HG02571 (cell line): ENCODE measurements around the gene LARGE1.

Experiments used
- ATAC-seq: cut with Tn5 transposase; IDR thresholded peaks from one replicate; pipeline ENCODE4 v1.9.1; 2021; ENCODE audit warnings: mild to moderate bottlenecking, moderate library complexity; ENCODE audit not compliant: unreplicated experiment

LARGE1 gene

GRCh38 chr22:33605221-33605620, 315.1 kb downstream of the LARGE1 start:
- ATAC-seq: no peak

GRCh38 chr22:33601062-33601461, 319.2 kb downstream of the LARGE1 start:
- no peak for ATAC-seq

GRCh38 chr22:33600595-33600994, 319.7 kb downstream of the LARGE1 start:
- no peak for ATAC-seq

DNA sequence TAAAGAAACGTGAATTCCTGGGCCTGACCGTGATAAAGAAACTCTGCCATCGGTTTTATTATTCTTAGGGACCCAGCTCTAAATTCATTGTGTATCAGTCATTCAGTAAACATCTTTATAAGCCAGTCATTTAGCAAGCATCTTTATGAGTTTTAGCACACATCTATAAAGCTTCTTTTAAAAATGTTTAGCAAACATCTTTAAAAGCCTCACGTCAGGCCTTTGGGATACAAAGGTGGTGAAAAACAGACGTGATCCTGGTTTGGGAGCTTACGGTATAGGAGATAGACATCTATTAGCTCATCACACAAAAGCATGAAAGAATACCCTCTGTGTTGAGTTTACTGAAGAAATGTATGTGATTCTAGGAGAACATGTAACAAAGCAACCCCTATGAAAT, 320.2 kb downstream of the LARGE1 start:
- ATAC-seq: no peak

GRCh38 chr22:33599596-33599995, 320.7 kb downstream of the LARGE1 start:
- ATAC-seq: no peak

DNA sequence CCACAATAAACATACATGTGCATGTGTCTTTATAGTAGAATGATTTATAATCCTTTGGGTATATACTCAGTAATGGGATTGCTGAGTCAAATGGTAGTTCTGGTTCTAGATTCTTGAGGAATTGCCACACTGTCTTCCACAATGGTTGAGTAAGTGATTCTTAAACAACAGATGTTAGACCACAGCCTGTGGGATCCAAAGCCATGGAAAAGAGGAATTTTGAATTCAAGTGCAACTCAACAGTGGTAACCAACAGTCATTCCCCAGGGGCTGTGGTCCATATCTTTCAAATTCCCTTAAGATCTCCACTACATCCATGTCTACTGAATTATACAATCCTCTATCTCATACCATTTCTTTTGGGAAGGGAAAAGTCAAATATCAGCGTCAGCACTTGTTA, 321.5 kb downstream of the LARGE1 start:
- ATAC-seq: no peak

GRCh38 chr22:33597274-33597985, 322.8 kb downstream of the LARGE1 start:
- ATAC-seq: no peak

GRCh38 chr22:33593818-33594217, 326.5 kb downstream of the LARGE1 start:
- no peak for ATAC-seq

DNA sequence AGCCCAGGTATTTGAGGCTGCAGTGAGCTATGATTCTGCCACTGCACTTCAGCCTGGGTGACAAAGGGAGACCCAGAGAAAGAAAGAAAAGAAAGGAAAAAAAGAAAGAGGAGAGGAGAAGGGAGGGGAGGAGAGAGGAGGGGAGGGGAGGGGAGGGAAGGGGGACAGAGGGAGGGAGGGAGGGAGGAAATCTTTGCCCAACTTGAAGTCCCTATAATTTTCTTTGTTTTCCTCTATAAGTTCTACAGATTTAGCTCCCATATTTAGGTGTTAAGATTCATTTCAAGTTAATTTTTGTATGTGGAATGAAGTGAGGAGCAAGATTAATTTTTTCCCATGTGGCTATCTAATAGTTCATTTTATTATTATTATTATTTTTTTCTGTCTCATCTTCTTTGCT, 328.3 kb downstream of the LARGE1 start:
- no peak for ATAC-seq

DNA sequence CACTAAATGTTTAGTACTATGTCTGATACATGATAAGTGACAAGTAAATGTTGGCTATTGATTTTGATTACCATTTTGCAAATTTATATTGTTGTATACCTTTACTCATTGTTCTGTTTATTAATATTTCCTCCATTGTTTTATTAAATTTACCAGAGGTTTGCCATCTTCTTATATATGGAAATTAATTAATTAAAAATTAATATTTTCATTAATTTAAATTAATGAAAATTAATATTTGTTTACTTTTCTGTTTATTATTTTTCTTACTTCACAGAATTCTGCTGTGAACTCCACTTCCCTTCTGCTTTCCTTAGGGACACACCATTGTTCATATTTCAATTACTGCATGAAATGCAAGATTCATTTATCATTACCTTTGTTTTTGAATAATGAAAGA, 331.0 kb downstream of the LARGE1 start:
- no peak for ATAC-seq

DNA sequence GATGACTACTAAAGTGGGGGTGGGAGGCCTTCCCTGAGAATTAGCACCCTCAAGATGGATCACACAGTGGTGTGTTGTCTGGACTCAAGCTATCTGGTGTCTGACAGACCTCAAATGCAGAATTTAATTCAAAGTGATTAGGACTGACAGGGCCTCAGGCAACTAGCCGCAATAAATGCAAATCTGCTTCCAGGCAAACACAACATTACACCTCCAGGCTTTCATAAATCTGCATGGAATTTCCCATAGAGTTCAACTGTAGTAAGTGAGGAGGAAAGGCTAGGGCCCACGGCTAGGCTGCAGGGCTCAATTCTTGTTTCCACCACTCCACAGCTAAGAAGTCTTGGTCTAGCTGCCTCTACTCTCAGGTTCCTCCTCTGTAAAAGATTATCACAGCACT, 331.4 kb downstream of the LARGE1 start:
- no peak for ATAC-seq

DNA sequence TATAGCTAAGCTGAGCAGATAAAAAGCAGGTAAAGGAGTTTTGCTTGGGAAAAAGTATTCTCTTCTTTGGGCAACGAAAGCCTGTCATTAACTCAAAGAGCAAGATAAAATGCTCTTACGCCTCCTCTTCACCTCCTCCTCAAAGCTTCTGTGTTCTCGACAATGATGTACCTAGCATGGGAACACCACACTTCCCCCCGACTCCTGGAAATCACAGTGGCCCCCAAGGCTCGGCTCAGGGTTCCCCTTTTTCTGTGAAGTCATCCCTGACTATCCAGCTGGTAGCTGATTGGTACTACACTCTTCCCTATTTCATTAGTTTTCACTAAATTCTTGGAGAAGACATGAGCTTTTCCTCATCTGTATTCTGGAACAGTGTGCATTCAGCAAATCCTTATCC, 336.1 kb downstream of the LARGE1 start:
- no peak for ATAC-seq

GRCh38 chr22:33582822-33583400, 337.4 kb downstream of the LARGE1 start:
- ATAC-seq: no peak

- no peak for ATAC-seq
Measured at GRCh38 chr22:33580310-33580709, 340.0 kb downstream of the LARGE1 start.

- ATAC-seq: no peak
Measured at GRCh38 chr22:33579448-33580093, 340.7 kb downstream of the LARGE1 start.

DNA sequence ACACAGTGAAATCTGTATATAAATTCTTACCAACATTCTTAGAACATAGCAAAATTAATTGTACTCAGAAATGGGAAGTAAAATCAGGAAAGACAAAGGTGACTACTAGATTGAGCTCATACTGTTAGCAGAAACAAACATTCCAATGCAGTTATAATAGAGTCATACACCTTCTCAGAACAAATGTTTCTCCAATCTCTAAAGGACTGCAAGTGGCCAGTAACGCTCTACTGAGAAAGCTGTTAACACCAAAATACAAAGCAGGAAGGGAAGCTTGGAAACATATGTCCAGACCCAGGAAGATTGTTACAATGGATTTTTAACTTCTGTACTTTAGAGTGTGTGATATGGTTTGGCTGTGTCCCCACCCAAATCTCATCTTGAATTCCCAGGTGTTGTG, 341.5 kb downstream of the LARGE1 start:
- ATAC-seq: no peak

- ATAC-seq: no peak
Measured at GRCh38 chr22:33577862-33578411, 342.3 kb downstream of the LARGE1 start.

DNA sequence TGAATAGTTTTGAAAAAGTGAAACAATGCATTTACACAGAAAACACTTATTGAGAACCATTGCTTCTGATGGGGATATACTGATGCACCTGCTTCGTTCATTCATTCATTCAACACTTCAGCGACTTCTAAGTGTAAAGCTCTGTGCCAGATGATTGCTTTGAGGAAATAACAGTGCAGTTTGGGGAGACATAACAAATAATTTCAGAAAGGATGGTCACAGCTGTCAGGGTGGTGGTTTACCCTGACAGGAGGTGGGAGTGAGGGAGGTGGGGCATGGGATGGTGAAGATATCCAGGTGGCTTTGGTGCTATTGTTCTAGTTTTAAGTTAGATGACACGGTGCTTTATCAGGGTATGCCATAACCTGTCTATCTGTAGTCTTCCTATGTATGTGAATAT, 344.1 kb downstream of the LARGE1 start:
- no peak for ATAC-seq

DNA sequence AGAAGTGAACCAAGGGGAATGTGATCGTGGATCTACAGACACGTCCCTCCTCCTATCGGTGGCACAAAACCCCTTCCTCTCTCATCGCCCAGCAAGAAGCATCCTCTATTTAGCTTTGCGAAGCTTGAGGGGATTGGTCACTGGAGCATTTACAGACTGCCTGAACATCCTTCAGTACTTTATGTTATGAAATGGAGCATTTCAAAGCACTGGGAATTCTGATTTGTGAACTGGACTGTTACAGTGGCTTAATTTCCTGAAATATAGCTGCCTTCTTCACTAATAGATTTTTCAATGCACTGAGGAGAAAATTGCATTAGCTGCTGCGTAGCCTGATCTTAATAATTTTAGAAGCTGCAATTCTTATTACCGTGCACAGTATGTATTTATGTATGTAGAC, 344.5 kb downstream of the LARGE1 start:
- ATAC-seq: no peak

DNA sequence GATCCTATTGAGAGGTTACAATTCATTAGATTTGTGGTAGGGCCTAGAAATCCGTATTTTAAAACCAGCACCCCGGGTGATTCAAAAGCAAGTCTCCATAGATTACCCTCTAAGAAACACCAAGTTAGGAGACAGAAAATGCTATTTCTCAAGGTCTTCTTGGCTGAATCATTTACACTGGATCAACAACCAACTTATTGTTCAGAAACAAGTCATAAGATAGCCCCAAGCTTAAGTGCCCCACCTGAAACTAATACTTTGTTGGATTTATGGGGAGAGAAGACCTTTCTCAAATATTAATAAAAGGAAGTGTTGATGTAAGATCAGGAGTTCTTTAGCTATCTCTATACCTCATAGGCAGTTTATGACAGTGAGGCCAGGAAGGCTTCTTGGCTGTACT, 345.2 kb downstream of the LARGE1 start:
- no peak for ATAC-seq

DNA sequence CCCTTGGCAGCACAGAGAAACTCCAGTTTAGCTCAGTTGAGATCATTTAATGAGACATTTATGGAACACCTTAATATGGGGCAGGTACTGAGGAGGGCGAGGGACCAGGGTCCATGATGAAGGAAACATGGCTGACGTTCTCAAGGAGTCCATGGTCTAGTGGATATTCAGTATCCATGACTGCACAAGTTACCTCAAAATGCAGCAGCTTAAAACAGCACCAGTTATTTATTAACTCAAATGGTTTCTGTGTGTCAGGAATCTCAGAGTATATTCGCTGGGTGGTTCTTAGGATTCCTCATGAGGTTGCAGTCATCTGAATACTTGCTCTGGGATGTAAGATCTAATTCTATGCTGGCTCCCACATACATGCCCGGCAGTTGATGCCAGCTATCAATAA, 346.8 kb downstream of the LARGE1 start:
- ATAC-seq: no peak

- ATAC-seq: no peak
Measured at GRCh38 chr22:33572086-33572485, 348.2 kb downstream of the LARGE1 start.
